GM12801 (cell line): ENCODE measurements around the gene SUV39H2.

Experiments used
- TF ChIP-seq, protein P1 (sequence below): IDR thresholded peaks from one replicate; pipeline ENCODE4 v1.5.1; 2011; ENCODE audit warnings: control low read depth; ENCODE audit not compliant: insufficient read length; ENCODE audit errors: extremely low read depth

The SUV39H2 gene

DNA sequence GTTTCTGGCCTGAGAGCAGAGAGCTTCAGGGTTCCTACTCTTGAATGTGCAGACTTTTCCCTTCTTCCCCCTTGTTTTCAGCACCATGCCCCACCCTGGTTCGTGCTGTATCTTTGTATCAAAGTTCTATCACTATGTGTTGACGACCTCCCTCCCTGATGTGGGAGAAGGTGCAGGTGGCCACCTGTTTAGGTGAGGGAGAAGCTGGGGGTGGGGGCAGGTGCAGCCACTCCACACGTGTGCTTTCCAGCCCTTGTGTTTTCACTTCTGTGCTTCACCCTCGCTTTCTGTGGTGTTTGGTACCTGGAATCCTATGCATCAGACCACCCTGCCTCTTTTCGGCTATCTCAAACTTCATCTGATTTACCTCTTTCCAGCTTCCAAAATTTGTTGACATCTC lies 19.6 kb upstream of the SUV39H2 start:
- TF ChIP-seq, protein P1, sequence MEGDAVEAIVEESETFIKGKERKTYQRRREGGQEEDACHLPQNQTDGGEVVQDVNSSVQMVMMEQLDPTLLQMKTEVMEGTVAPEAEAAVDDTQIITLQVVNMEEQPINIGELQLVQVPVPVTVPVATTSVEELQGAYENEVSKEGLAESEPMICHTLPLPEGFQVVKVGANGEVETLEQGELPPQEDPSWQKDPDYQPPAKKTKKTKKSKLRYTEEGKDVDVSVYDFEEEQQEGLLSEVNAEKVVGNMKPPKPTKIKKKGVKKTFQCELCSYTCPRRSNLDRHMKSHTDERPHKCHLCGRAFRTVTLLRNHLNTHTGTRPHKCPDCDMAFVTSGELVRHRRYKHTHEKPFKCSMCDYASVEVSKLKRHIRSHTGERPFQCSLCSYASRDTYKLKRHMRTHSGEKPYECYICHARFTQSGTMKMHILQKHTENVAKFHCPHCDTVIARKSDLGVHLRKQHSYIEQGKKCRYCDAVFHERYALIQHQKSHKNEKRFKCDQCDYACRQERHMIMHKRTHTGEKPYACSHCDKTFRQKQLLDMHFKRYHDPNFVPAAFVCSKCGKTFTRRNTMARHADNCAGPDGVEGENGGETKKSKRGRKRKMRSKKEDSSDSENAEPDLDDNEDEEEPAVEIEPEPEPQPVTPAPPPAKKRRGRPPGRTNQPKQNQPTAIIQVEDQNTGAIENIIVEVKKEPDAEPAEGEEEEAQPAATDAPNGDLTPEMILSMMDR, result no peak

DNA sequence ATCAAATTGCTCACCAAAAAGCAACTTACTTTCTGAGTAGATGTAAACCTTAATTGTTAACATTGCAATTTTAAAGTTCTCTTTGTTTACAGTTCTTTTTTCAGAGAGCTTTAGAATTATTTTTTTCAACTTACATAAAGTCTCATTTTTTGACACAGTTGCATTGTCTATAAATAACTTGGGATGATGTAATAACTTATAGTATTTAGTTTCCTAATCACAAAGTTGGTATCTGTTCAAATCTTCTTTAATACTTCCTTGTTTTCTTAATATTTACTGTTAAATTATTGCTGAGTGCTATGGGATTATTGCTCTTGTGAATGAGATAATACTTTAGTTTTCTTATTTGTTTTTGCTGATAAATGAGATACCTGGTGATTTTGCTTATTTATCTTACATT lies 18.9 kb upstream of the SUV39H2 start:
- TF ChIP-seq, protein P1, result no peak

GRCh38 chr10:14860791-14861190 lies 17.9 kb upstream of the SUV39H2 start:
- TF ChIP-seq, protein P1, result no peak

DNA sequence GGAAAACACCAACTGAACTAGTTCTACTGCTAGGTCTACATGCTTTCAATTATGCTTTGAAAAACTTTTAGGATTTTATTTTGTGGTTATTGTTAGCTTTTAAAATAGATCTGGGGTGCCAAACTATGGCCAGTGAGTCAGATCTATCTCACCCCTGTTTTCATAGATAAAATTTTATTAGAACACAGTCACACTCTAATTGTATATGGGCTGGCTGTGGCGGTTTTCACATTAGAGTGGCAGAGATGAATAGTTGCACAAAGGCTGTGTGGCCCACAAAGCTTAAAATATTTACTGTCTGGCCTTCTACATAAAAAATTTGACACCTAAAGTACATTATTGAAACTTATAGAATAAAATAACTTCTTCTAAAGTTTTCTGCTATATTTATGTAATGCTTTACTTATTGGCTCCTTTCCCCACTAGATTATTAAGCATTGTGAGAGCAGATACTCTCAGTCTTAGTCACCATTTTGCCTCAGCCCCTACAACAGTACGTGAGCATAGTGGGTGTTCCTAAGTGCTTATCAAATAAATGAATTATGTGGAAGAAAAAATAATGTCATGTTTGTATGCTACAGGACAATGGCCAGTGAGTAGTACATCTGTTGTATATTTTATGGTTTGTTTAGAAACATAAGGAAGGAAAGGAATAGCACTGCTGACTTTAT lies 5.4 kb upstream of the SUV39H2 start:
- TF ChIP-seq, protein P1, result no peak

DNA sequence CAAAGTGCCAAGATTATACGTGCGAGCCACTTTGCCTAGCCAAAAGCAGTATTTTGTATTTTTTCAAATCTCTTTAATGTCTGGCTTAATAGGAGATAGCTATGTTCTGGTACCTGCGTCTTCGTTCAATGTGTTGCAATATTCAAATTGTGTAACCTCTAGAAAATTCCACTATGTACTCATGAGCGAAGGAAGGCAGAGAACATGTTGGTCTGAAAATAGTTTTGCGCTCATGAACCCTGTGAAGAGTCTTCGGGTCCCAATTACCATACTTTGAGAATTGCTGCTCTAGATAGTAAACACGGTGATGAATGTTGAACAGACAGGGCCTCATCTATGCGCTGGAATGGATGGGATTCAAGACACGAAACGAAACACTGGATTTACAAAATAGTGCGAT lies 2.7 kb upstream of the SUV39H2 start:
- TF ChIP-seq, protein P1, result no peak

DNA sequence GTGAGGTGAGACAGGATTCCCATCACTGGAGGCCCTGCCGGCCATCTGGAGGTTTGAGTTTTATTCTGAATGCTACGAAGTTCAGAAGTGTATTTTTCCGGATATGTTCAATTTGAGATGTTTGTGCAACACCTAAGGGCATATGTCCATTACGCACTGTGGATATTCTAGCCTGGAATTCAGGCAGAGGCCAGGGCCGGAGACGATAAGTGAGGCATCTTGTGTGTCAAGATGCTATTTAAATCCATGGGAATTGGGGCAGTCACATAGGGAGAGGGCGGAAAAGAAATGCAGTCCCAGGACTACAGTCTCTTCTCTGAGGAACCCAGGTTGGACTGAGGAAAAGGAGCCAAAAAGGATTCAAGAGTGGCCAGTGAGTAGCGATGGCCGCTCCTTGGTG lies 1.9 kb upstream of the SUV39H2 start:
- TF ChIP-seq, protein P1, result no peak

- TF ChIP-seq, protein P1, result no peak
These were observed 660 bp downstream of the SUV39H2 start for GRCh38 chr10:14879124-14879927.
